Measurements from ENCODE around the gene KCNJ5.

DNA sequence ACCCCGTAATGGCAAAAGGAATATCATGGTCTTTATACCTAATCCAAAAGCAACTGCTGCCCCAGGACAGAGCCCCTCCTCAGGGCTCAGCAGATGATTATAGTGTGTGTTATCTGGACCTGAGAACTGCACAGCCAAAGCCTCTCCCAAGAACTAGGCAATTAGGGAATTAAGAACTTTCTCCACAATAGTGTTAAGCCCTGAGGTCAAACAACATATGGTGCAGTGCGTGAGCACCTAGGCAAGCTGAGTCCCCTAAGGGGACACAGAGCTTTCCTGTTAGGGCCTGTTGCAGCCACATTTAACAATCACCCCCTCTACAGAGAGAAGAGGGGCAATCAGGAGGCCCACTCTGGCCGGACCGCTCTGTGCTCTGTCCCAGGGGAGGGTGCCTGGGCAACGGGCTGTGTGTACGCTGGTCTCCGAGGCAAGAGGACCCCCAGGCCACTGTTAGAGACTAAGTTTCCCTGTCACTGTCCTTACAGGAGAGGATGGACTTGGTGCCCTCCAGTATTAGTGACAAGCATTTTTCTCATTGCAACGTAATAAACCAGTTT, 1.4 kb upstream of the KCNJ5 start:
- TF ChIP-seq, protein P1, sequence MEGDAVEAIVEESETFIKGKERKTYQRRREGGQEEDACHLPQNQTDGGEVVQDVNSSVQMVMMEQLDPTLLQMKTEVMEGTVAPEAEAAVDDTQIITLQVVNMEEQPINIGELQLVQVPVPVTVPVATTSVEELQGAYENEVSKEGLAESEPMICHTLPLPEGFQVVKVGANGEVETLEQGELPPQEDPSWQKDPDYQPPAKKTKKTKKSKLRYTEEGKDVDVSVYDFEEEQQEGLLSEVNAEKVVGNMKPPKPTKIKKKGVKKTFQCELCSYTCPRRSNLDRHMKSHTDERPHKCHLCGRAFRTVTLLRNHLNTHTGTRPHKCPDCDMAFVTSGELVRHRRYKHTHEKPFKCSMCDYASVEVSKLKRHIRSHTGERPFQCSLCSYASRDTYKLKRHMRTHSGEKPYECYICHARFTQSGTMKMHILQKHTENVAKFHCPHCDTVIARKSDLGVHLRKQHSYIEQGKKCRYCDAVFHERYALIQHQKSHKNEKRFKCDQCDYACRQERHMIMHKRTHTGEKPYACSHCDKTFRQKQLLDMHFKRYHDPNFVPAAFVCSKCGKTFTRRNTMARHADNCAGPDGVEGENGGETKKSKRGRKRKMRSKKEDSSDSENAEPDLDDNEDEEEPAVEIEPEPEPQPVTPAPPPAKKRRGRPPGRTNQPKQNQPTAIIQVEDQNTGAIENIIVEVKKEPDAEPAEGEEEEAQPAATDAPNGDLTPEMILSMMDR (IDR thresholded peaks at IDR 0.05) = no peak
- no peak for TF ChIP-seq POLR2A (IDR thresholded peaks at IDR 0.05)
